Fibroblast of skin of scalp (primary cell): Measurements from ENCODE around the gene HNRNPF.

ENCODE experiments used
- DNase-seq: peaks from one replicate; pipeline ENCODE4 v3.0.0-alpha.2; 2013

Gene HNRNPF

GRCh38 chr10:43376046-43376635 lies 32.8 kb downstream of the HNRNPF start:
- DNase-seq: no peak

- no peak for DNase-seq
These were observed 33.5 kb downstream of the HNRNPF start for GRCh38 chr10:43375401-43376020.

GRCh38 chr10:43374194-43374593 lies 34.8 kb downstream of the HNRNPF start:
- no peak for DNase-seq

GRCh38 chr10:43373461-43373860 lies 35.5 kb downstream of the HNRNPF start:
- DNase-seq: no peak

- DNase-seq: no peak
These were observed 36.1 kb downstream of the HNRNPF start for GRCh38 chr10:43372765-43373361.

- DNase-seq: no peak
These were observed 37.6 kb downstream of the HNRNPF start, which contains the start of gene FXYD4 for GRCh38 chr10:43371418-43371817. TSS of gene FXYD4 (plus strand) at chr10:43371636. CDS start at chr10:43373747, 2,111 bp downstream.

- DNase-seq: no peak
These were observed 38.2 kb downstream of the HNRNPF start for GRCh38 chr10:43370671-43371215.

GRCh38 chr10:43369921-43370320 lies 39.1 kb downstream of the HNRNPF start:
- no peak for DNase-seq

- DNase-seq: no peak
These were observed 44.0 kb downstream of the HNRNPF start for GRCh38 chr10:43365001-43365400.

GRCh38 chr10:43362191-43362839 lies 46.7 kb downstream of the HNRNPF start:
- peak; percentile 91 for DNase-seq

- no peak for DNase-seq
These were observed 47.3 kb downstream of the HNRNPF start for GRCh38 chr10:43361547-43362190.

- no peak for DNase-seq
These were observed 48.9 kb downstream of the HNRNPF start for GRCh38 chr10:43360086-43360485.

- peak; percentile 29 for DNase-seq
These were observed 53.1 kb downstream of the HNRNPF start for GRCh38 chr10:43355749-43356371.

- DNase-seq: no peak
These were observed 54.1 kb downstream of the HNRNPF start for GRCh38 chr10:43354879-43355380.

GRCh38 chr10:43354330-43354635 lies 54.7 kb downstream of the HNRNPF start:
- no peak for DNase-seq

- DNase-seq: no peak
These were observed 55.3 kb downstream of the HNRNPF start for GRCh38 chr10:43353495-43354329.

GRCh38 chr10:43352951-43353350 lies 56.0 kb downstream of the HNRNPF start:
- DNase-seq: no peak

GRCh38 chr10:43351301-43351700 lies 57.7 kb downstream of the HNRNPF start:
- DNase-seq: no peak

- no peak for DNase-seq
These were observed 58.3 kb downstream of the HNRNPF start for GRCh38 chr10:43350686-43351085.

- DNase-seq: no peak
These were observed 58.8 kb downstream of the HNRNPF start for GRCh38 chr10:43350156-43350555.
